PC-3 (cell line): ENCODE results near the gene DUSP28.

ENCODE experiments used
- EZH2 ChIP-seq: fragments of 300-600 bp; sonication (generic); IDR thresholded peaks from one replicate; pipeline ENCODE4 v1.6.1; 2017; ENCODE audit warnings: antibody characterized with exemption, mild to moderate bottlenecking, low read length; ENCODE audit not compliant: unreplicated experiment
- TF ChIP-seq, protein P1 (sequence below): fragments of 300-600 bp; sonication (generic); conservative IDR thresholded peaks from 2 replicates; pipeline ENCODE4 v1.5.1; 2017; ENCODE audit warnings: antibody characterized with exemption, low read depth, mild to moderate bottlenecking, low read length

DNA sequence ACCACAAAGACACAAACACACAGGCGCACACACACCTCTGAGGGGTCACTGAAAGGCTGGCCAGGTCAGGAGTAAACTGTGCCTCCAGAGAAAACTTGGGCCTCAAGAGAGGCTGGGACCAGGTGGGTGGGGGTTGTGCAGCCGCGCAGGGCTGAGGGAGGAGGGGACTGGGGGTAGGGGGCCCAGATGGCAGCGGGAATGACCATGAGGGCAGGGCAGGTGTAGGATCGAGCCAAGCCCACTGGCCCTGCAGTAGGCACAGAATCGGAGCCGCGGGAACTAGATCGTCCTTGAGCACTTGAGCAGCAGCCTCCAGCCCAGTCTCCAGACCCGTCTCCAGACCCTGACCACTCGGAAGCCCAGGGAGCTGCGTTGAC is 39.2 kb upstream of the DUSP28 start:
- no peak for TF ChIP-seq EZH2
- TF ChIP-seq, protein P1, sequence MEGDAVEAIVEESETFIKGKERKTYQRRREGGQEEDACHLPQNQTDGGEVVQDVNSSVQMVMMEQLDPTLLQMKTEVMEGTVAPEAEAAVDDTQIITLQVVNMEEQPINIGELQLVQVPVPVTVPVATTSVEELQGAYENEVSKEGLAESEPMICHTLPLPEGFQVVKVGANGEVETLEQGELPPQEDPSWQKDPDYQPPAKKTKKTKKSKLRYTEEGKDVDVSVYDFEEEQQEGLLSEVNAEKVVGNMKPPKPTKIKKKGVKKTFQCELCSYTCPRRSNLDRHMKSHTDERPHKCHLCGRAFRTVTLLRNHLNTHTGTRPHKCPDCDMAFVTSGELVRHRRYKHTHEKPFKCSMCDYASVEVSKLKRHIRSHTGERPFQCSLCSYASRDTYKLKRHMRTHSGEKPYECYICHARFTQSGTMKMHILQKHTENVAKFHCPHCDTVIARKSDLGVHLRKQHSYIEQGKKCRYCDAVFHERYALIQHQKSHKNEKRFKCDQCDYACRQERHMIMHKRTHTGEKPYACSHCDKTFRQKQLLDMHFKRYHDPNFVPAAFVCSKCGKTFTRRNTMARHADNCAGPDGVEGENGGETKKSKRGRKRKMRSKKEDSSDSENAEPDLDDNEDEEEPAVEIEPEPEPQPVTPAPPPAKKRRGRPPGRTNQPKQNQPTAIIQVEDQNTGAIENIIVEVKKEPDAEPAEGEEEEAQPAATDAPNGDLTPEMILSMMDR: no peak
